ENCODE results near the gene SLC25A19.
"Not testable (repeated sequence)": the region's sequence is repeated elsewhere in the genome, so short reads cannot be mapped to it uniquely, and the experiment has no call there.

DNA sequence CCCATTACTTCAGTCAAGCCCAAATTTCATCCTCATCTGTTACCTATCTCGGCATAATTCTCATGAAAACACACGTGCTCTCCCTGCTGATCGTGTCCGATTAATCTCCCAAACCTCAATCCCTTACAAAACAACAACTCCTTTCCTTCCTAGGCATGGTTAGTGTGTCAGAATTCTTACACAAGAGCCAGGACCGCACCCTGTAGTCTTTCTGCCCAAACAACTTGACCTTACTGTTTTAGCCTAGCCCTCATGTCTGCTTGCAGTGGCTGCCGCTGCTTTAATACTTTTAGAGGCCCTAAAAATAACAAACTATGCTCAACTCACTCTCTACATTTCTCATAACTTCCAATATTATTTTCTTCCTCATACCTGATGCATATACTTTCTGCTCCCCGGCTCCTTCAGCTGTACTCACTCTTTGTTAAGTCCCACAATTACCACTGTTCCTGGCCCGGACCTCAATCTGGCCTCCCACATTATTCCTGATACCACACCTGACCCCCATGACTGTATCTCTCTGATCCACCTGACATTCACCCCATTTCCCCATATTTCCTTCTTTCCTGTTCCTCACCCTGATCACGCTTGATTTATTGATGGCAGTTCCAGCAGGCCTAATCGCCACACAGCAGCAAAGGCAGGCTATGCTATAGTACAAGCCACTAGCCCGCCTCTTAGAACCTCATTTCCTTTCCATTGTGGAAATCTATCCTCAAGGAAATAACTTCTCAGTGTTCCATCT lies 33.1 kb downstream of the SLC25A19 start:
- TF ChIP-seq POLR2A, EP300 (IDR thresholded peaks at IDR 0.05): not testable (repeated sequence)
- TF ChIP-seq, protein P1, sequence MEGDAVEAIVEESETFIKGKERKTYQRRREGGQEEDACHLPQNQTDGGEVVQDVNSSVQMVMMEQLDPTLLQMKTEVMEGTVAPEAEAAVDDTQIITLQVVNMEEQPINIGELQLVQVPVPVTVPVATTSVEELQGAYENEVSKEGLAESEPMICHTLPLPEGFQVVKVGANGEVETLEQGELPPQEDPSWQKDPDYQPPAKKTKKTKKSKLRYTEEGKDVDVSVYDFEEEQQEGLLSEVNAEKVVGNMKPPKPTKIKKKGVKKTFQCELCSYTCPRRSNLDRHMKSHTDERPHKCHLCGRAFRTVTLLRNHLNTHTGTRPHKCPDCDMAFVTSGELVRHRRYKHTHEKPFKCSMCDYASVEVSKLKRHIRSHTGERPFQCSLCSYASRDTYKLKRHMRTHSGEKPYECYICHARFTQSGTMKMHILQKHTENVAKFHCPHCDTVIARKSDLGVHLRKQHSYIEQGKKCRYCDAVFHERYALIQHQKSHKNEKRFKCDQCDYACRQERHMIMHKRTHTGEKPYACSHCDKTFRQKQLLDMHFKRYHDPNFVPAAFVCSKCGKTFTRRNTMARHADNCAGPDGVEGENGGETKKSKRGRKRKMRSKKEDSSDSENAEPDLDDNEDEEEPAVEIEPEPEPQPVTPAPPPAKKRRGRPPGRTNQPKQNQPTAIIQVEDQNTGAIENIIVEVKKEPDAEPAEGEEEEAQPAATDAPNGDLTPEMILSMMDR (IDR thresholded peaks at IDR 0.05) = not testable (repeated sequence)
